Measurements from ENCODE around the gene UBE2G2.

Gene UBE2G2, protein sequence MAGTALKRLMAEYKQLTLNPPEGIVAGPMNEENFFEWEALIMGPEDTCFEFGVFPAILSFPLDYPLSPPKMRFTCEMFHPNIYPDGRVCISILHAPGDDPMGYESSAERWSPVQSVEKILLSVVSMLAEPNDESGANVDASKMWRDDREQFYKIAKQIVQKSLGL

GRCh38 chr21:44801468-44802395 is at the start of gene UBE2G2:
UBE2G2 (minus strand) TSS chr21:44801820; CDS start chr21:44801748, 72 bp downstream.
- H3K4me3 ChIP-seq (ENCODE audit: low read depth, low read length) = peak within 1 kb of the TSS; percentile 96
- DNase-seq (ENCODE audit: low read depth) = peak; percentile 26
- TF ChIP-seq, protein P1, sequence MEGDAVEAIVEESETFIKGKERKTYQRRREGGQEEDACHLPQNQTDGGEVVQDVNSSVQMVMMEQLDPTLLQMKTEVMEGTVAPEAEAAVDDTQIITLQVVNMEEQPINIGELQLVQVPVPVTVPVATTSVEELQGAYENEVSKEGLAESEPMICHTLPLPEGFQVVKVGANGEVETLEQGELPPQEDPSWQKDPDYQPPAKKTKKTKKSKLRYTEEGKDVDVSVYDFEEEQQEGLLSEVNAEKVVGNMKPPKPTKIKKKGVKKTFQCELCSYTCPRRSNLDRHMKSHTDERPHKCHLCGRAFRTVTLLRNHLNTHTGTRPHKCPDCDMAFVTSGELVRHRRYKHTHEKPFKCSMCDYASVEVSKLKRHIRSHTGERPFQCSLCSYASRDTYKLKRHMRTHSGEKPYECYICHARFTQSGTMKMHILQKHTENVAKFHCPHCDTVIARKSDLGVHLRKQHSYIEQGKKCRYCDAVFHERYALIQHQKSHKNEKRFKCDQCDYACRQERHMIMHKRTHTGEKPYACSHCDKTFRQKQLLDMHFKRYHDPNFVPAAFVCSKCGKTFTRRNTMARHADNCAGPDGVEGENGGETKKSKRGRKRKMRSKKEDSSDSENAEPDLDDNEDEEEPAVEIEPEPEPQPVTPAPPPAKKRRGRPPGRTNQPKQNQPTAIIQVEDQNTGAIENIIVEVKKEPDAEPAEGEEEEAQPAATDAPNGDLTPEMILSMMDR (IDR thresholded peaks at IDR 0.05; ENCODE audit: low read depth, low read length, missing control alignments) = no peak

DNA sequence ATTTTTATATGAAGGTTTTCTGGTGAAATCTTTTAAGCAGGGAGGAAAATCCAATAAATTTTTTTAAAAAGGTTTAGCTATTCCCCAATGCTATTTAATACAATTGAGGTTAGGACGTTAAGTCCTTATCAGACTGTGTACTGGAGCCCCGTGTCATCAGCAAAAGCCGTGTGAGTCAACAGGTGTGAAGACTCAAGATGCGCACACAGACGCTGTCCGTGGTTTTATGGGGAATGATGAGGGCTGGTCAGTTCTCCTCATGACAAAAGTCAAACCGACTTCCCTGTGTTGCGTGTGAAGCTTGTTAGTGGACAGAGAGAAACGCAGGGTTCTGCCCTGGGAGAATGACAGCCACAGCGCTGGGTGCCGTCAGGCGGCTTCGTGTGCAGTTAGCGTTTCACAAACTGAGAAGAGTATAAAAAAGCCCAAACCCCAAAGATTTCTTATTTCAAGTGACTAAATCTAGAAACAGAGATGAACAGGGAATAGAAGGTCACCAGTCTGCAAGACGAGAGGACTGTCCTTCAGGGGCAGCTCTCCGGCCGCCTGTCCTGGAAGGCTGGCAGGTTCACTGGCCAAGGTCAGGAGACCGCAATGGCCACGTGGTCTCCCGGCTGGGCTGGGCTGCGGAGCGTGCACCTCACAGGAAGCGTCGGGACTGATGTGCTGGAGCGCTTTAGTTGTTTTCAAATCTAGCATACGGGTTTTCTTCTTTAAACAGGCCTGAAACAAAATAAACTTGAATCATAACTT is 49.5 kb upstream of the UBE2G2 start:
- no peak for DNase-seq (ENCODE audit: low read depth)
- no peak overlapping the region for H3K4me3 ChIP-seq (ENCODE audit: low read depth, low read length)
- TF ChIP-seq, protein P1 (IDR thresholded peaks at IDR 0.05; ENCODE audit: low read depth, low read length, missing control alignments) = no peak

GRCh38 chr21:44850208-44850800 is 48.7 kb upstream of the UBE2G2 start:
- TF ChIP-seq, protein P1 (IDR thresholded peaks at IDR 0.05; ENCODE audit: low read depth, low read length, missing control alignments) = no peak
- DNase-seq (ENCODE audit: low read depth) = no peak
- no peak overlapping the region for H3K4me3 ChIP-seq (ENCODE audit: low read depth, low read length)

- DNase-seq (ENCODE audit: low read depth) = no peak
- H3K4me3 ChIP-seq (ENCODE audit: low read depth, low read length) = no peak overlapping the region
- TF ChIP-seq, protein P1 (IDR thresholded peaks at IDR 0.05; ENCODE audit: low read depth, low read length, missing control alignments) = no peak
Observed at GRCh38 chr21:44849616-44850130, 48.1 kb upstream of the UBE2G2 start.

GRCh38 chr21:44848821-44849521 is 47.4 kb upstream of the UBE2G2 start:
- no peak for DNase-seq (ENCODE audit: low read depth)
- H3K4me3 ChIP-seq (ENCODE audit: low read depth, low read length) = no peak overlapping the region
- TF ChIP-seq, protein P1 (IDR thresholded peaks at IDR 0.05; ENCODE audit: low read depth, low read length, missing control alignments) = no peak

Measured in GM12864 (cell line).